Activated CD4-positive, alpha-beta T cell treated with anti-CD3 and anti-CD28 coated beads, Interleukin-2, amount 10 ng/mL, durations not matched to agents 7 days and 5 days (primary cell): ENCODE results near the gene FBRSL1. TPM values are rescaled to one million over a fixed set of nuclear protein-coding genes. Genes with fewer than 3 reads are reported as not detected.

Experiments
- CTCF ChIA-PET: fragments of 350-600 bp; sonication (Branson Sonifier 250); formaldehyde crosslinking; loops from one replicate; lab custom pipeline; 2021; ENCODE audit warnings: antibody characterized with exemption; lab: Charles Lee
- POLR2A ChIA-PET: fragments of 350-600 bp; sonication (Branson Sonifier 250); formaldehyde crosslinking; loops from one replicate; lab custom pipeline; 2021; ENCODE audit warnings: antibody characterized with exemption; lab: Charles Lee
- DNase-seq: peaks from one replicate; pipeline ENCODE4 v3.0.0-alpha.2; 2020
- H3K27ac Mint-ChIP-seq: one replicate; pipeline ENCODE4 v1.8.0; 2021; ENCODE audit warnings: mild to moderate bottlenecking, moderate library complexity, mixed read lengths
- H3K27me3 Mint-ChIP-seq: one replicate; pipeline ENCODE4 v1.8.0; 2021; ENCODE audit warnings: mixed read lengths
- H3K36me3 Mint-ChIP-seq: one replicate; pipeline ENCODE4 v1.8.0; 2021; ENCODE audit warnings: low read depth, mixed read lengths
- H3K4me1 Mint-ChIP-seq: one replicate; pipeline ENCODE4 v1.8.0; 2021; ENCODE audit warnings: mixed read lengths
- H3K4me3 Mint-ChIP-seq: one replicate; pipeline ENCODE4 v1.8.0; 2021; ENCODE audit warnings: mild to moderate bottlenecking, moderate library complexity, mixed read lengths
- H3K9me3 Mint-ChIP-seq: one replicate; pipeline ENCODE4 v1.8.0; 2021; ENCODE audit warnings: mixed read lengths
- total RNA-seq, 2 experiments: library from RNA; stranded (reverse); gene quantifications; one replicate each; pipeline ENCODE4 v1.2.3, GENCODE V29; 2021

FBRSL1 gene
- total RNA-seq, 2 experiments from 2014 or later: 49.8 to 51.1 TPM

DNA sequence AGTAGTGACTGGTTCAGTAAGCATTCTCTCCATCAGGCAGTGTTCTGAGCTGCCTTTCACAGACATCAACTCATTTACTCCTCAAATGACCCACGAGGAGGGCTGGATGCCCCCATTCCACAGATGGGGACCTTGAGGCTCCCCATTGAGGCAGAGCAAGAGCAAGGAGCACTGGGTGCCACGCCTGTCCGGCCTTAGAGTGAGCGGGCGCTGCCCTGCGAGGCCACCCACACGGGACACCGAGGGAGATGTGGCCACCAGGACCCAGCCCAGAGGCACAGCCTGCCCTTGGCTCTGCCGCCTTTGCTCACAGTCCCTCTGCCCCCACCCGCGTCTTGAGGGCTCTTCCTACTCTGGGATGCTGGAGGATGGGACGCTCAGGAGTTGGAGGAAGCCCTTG, 3.0 kb downstream of the FBRSL1 start:
- POLR2A ChIA-PET: no interaction called here
- DNase-seq: no peak
- CTCF ChIA-PET: interaction anchor here (1.1 kb wide), 1 partner anchor 23 kb away, joined by 3 read pairs; no protein-coding TSS in a partner anchor
- peaks cover 8% of the 10 kb centered on the region for H3K36me3 Mint-ChIP-seq
- peak overlapping the region; percentile 85 for H3K4me3 Mint-ChIP-seq
- H3K27me3 Mint-ChIP-seq: no peaks in the 10 kb centered on the region
- peaks cover 39% of the 10 kb centered on the region for H3K4me1 Mint-ChIP-seq
- no peak overlapping the region for H3K27ac Mint-ChIP-seq
- no peaks in the 10 kb centered on the region for H3K9me3 Mint-ChIP-seq

DNA sequence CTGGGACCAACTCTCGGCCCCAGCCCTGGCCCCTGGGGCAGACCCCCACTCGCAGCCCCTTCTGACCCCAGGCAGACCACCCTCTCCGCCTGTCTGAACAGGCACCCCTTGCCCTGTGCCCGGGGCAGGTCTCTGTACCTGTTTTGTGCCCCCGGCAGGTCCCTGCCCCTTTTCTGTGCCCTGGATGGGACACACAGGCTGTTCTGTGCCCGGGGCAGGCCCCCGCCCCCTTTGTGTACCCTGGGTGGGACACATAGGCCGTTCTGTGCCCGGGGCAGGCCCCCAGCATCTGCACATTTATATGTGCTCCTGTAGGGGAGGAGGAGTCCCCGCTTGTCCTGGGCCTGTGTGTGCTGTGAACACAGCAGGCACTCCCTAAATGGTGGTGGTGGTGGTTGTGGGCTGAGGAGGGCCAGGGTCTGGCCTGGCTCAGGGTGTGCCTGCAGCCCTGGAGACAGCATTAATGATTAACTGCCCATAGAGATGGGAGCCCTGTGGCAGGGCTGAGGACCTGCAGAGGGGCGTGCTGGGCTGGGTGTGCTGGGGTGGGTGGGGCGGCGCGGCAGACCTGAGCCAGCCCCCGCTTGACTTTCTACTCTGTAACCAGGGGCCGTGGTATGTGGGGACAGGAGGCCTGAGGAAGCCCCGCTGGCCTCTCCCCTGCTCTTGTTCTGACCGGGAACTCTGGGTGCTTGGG, 3.7 kb downstream of the FBRSL1 start:
- POLR2A ChIA-PET: no interaction called here
- Mint-ChIP-seq H3K27ac (peak overlapping the region; percentile 36), H3K4me3 (no peak overlapping the region), H3K9me3 (no peaks in the 10 kb centered on the region), H3K36me3 (peaks cover 8% of the 10 kb centered on the region), H3K4me1 (peaks cover 33% of the 10 kb centered on the region), H3K27me3 (no peaks in the 10 kb centered on the region)
- no peak for DNase-seq
- CTCF ChIA-PET: no interaction called here

DNA sequence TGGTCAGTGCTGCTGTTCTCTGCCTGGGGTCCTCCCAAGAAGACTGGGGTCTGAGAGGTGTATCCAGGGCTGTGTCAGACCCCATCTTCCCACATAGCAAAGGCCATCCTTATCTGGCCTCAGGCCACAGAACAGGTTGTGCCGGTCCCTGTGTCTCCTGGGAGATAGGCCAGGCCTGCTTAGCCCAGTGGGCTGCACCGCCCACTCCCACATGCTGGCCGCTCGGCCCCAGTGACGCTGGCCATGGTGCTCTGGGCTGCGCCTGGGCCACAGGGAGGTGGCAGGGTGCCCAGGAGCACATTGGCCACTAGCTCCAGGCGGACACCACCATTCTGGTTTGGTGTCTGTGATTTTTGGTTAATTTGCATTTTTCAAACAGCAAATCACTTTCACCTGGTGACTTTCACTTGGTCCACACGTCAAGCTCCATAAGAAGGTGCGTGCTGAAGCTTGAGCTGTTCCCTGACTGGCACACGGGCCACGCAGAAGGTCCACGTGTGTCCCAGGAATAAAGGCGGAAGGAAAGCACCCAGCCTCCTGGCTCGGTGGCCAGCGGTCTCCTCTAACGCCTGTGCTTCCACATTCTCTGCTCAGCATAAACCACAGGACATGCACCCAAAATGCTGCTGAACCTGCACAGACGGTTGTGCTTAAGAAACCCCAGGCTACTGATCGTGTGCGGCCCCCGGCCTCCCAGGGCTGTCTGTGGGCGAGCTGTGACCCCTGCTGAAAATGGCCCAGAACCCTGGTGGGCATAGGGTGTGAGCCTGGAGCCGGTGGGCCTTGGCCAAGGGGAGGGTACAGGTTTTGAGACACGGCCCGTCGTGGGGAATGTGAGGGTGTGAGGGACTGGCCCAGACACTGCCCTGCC, 4.6 kb downstream of the FBRSL1 start:
- Mint-ChIP-seq H3K4me3 (no peak overlapping the region), H3K27ac (peak overlapping the region; percentile 36), H3K9me3 (no peaks in the 10 kb centered on the region), H3K36me3 (peaks cover 6% of the 10 kb centered on the region), H3K4me1 (peaks cover 29% of the 10 kb centered on the region), H3K27me3 (no peaks in the 10 kb centered on the region)
- ChIA-PET CTCF (no interaction called here), POLR2A (no interaction called here)
- DNase-seq: no peak

DNA sequence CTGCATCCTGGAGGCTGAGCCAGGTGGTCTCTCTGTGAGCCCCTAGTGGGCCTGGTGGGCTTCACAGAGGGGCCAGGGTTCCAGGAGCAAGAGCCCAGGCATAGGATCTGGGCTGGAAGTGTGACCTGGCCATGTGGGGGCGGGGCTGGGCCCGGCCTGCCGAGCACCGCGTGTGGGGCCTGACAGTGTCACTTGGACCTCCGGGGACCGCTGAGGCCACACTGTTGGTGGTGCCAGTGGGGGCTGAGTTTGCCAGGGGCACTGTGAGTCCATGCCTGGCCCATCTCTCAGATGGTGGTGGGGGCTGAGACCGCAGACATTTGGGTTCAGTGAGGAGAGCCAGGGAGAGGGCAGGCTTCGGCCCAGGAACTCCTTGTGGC, 5.2 kb downstream of the FBRSL1 start:
- Mint-ChIP-seq H3K4me3 (no peak overlapping the region), H3K27ac (no peak overlapping the region), H3K27me3 (no peaks in the 10 kb centered on the region), H3K4me1 (peaks cover 29% of the 10 kb centered on the region), H3K9me3 (no peaks in the 10 kb centered on the region), H3K36me3 (peaks cover 6% of the 10 kb centered on the region)
- CTCF ChIA-PET: no interaction called here
- POLR2A ChIA-PET: no interaction called here
- no peak for DNase-seq

DNA sequence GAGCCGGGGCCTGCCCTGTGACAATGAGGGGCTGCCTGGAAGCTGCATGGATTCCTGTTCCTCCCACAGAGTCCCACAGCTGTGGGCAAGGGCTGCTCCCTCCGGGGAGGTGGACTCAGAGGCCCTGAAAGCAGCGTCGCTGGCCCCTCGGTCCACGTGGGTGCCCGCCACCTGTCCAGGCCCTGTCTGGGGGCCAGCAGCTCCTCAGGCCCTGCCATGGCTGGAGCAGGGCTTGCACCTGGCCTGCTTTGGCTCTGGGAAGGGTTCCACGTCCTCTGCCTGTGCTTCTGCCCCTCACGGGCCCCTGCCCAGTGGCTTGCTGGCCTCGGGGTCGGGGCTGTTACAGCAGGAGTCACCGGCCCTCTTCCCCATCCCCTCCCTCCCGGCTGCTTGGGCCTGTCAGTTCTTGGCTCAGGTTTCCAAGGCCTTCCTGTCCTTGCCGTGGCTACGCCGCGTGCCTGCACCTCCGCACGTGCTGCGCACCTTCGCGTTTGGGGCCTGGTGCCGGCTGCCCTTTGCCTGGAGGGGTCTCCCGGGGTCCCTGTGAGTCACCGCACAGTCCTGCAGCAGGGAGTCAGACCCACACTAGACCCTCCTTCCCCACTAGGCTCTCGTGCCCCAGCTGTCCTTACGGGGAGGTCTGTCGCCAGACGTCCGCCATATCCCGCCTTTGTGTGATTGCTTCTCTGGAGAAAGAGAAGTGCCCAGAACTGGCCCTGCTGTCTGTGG, 5.8 kb downstream of the FBRSL1 start:
- Mint-ChIP-seq H3K9me3 (no peaks in the 10 kb centered on the region), H3K4me3 (no peak overlapping the region), H3K27me3 (no peaks in the 10 kb centered on the region), H3K4me1 (peaks cover 29% of the 10 kb centered on the region), H3K27ac (no peak overlapping the region), H3K36me3 (peaks cover 6% of the 10 kb centered on the region)
- POLR2A ChIA-PET: no interaction called here
- CTCF ChIA-PET: no interaction called here
- DNase-seq: no peak

DNA sequence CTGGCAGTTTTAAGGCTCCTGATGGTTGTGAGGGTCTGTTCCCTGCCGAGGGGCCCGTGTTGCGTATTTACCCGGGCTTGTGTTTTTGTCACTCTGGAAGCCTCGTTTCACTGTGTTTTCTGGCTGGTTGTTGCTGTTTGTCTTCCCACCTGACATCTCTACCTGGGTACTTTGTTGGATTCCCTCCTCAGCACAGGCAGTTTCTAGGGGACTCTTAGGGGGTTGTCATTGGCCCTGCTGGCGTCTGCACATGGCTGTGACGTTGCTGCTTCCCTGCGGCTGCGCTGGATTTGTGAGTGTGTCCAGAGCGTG, 6.4 kb downstream of the FBRSL1 start:
- Mint-ChIP-seq H3K4me1 (peaks cover 26% of the 10 kb centered on the region), H3K4me3 (no peak overlapping the region), H3K27ac (peak overlapping the region; percentile 9), H3K27me3 (no peaks in the 10 kb centered on the region), H3K36me3 (peaks cover 6% of the 10 kb centered on the region), H3K9me3 (no peaks in the 10 kb centered on the region)
- ChIA-PET CTCF (no interaction called here), POLR2A (no interaction called here)
- DNase-seq: no peak

DNA sequence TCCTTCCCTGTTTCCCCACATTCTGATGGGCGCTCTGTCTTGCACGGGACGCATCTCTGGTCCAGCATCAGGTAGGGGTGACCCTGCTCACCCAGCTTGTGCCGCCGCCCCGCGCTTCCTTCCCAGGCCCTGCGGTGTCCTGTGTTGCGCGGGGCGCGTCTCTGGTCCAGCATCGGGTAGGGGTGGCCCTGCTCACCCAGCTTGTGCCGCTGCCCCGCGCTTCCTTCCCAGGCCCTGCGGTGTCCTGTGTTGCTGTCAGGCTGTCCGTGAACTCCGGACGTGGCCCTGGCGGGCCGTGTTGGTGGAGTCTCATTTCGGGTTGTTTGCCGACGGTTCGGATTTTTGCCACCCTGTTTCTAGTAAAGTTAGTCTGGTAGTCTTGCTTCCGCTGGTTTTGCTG, 6.8 kb downstream of the FBRSL1 start:
- Mint-ChIP-seq H3K36me3 (peaks cover 6% of the 10 kb centered on the region), H3K4me3 (no peak overlapping the region), H3K27me3 (no peaks in the 10 kb centered on the region), H3K9me3 (no peaks in the 10 kb centered on the region), H3K4me1 (peaks cover 22% of the 10 kb centered on the region), H3K27ac (peak overlapping the region; percentile 57)
- no peak for DNase-seq
- CTCF ChIA-PET: interaction anchor here (0.5 kb wide), 1 partner anchor 204 kb away, joined by 3 read pairs; no protein-coding TSS in a partner anchor
- POLR2A ChIA-PET: no interaction called here

DNA sequence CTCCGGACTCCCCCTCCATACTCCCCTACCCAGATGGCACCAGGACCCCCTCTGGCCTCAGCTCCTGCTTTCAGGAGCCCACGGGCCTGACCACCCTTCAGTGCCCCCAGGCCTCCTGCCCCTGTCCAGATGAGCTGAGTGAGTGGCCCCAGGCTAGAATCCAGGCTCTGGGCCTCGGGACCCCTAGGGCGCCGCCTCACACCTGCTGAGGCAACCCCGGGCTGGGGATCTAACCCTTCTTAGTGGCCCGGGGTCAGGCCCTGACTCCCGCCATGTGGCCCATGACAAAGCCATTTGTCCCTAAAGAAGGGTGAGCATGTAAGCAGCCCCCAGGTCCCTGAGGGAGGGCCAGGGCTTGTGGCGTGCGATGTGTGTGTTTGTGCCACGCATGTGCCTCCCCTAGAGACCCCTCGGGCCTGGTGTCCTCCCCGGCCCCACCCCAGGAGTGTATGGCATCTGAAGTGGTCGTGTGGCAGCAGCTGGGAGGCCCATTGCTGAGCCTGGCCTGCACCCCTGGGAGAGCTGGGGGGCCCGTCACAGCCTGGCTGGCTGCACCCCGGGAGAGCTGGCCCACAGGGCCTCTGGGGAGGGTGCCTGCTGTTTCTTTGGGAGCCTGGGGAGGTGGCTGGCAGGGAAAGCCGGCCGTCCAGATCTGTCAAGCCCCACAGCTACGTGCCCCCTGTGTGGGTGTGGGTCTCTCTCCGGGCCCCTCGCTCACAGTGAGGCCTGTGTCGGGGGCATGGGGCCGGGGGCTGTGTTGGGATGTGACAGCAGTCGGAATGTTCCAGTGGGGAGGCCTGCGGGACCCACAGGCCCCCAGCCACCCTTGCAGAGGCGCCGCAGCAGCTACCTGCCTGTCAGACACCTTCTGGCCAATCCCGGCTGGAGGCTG, 7.8 kb downstream of the FBRSL1 start:
- CTCF ChIA-PET: interaction anchor here (0.5 kb wide), 1 partner anchor 203 kb away, joined by 3 read pairs; no protein-coding TSS in a partner anchor

DNA sequence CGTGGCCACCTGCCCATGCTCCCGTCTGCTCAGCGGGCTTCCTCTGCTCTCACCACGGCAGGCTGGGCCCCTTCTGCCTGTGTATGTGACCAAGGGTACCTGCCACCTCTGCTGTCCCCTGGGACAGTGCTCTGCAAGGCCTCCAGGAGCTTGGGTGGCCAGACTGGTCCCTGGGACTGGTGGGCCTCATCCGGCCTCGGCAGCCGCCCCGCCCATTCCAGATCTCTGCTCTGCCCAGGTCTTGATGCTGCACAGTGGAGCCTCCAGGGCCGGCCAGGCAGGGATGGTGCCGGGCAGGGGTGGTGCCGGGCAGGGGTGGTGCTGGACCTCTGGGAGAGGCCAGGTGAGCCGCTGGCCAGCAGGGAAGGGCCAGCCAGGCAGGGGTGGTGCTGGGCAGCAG, 9.0 kb downstream of the FBRSL1 start:
- Mint-ChIP-seq H3K36me3 (no peaks in the 10 kb centered on the region), H3K4me3 (no peak overlapping the region), H3K4me1 (peaks cover 9% of the 10 kb centered on the region), H3K27me3 (no peaks in the 10 kb centered on the region), H3K9me3 (no peaks in the 10 kb centered on the region), H3K27ac (no peak overlapping the region)
- no peak for DNase-seq
- CTCF ChIA-PET: no interaction called here
- POLR2A ChIA-PET: no interaction called here

More for the DNA sequence above, 7.8 kb downstream of the FBRSL1 start:
- POLR2A ChIA-PET: no interaction called here
- Mint-ChIP-seq H3K27ac (no peak overlapping the region), H3K4me1 (peaks cover 11% of the 10 kb centered on the region), H3K36me3 (no peaks in the 10 kb centered on the region), H3K27me3 (no peaks in the 10 kb centered on the region), H3K9me3 (no peaks in the 10 kb centered on the region), H3K4me3 (no peak overlapping the region)
- no peak for DNase-seq

DNA sequence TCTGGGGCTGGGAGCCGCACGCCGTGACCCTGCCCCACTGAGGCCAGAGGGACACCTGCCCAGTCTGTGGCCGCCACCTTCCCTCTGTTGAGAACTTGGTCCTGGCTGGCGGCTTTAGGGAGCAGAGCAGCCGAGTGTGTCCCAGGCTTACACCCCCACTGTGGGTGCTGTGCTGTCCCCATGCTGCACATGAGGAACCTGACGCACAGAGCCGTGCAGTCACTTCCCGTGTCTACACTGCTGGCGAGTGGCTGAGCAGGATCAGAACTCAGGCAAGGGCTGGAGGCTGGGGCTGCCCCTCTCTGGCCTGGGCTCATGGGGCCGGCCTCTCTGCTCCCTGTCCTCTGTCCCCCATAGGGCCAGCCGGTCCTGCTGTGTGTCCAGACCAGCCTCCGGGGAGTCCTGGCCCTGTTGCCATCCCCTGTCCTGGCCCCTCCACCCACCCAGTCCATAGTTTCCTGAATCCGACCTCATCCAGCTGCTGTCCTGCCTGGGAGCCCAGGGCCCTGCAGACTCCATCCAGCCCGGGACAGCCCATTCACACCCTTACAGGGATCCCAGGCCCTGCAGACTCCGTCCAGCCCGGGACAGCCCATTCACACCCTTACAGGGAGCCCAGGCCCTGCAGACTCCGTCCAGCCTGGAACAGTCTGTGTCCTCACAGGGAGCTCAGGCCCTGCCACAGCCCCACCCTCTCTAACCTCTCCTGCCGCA, 10.3 kb downstream of the FBRSL1 start:
- Mint-ChIP-seq H3K36me3 (no peaks in the 10 kb centered on the region), H3K4me1 (peaks cover 15% of the 10 kb centered on the region), H3K27me3 (no peaks in the 10 kb centered on the region), H3K27ac (peak overlapping the region; percentile 9), H3K9me3 (no peaks in the 10 kb centered on the region), H3K4me3 (no peak overlapping the region)
- CTCF ChIA-PET: no interaction called here
- POLR2A ChIA-PET: no interaction called here
- DNase-seq: no peak

DNA sequence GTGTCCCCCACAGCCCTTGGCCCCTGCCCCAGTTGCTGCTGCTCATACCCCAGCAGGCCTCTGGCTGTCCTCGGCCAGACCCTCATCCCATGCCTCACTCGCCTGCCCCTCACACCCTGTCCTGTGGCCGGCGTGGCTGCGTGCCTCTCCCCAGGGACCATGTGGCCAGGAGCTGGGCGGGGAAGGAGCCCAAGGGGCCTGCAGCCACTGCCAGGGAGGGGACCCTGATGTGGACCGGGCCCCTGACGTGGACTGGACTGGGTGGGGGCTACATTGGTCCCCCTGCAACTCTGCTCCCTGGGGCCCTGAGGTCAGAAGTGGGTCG, 10.9 kb downstream of the FBRSL1 start:
- Mint-ChIP-seq H3K9me3 (no peaks in the 10 kb centered on the region), H3K27ac (no peak overlapping the region), H3K4me1 (peaks cover 19% of the 10 kb centered on the region), H3K36me3 (no peaks in the 10 kb centered on the region), H3K27me3 (no peaks in the 10 kb centered on the region), H3K4me3 (no peak overlapping the region)
- DNase-seq: no peak
- POLR2A ChIA-PET: no interaction called here
- CTCF ChIA-PET: no interaction called here
